ENCODE measurements around the gene UNC119B.

GRCh38 chr12:120711411-120711810, 1.2 kb downstream of the UNC119B start:
- TF ChIP-seq YY1 (IDR thresholded peaks at IDR 0.05; ENCODE audit: insufficient read depth, insufficient read length) (no peak), ZNF274 (IDR thresholded peaks at IDR 0.05; ENCODE audit: low read depth, low read length) (no peak)
